H9 (cell line): ENCODE data around the gene ENPP6. TPM values are rescaled to one million over a fixed set of nuclear protein-coding genes. Genes with fewer than 3 reads are reported as not detected.

Source experiments
- DNase-seq: peaks from one replicate; pipeline ENCODE4 v3.0.0-alpha.2; 2017
- H2AFZ ChIP-seq: one replicate; pipeline ENCODE4 v1.6.1; 2013; ENCODE audit warnings: mild to moderate bottlenecking, low read length, control low read depth, moderate library complexity
- H2AK5ac ChIP-seq: 2 replicates; pipeline ENCODE4 v1.6.1; 2013; ENCODE audit warnings: low read length, control low read depth, mixed read lengths; ENCODE audit not compliant: insufficient read length
- H2BK120ac ChIP-seq: one replicate; pipeline ENCODE4 v1.6.1; 2013; ENCODE audit warnings: low read depth, mild to moderate bottlenecking, low read length, control low read depth, inconsistent platforms; ENCODE audit not compliant: poor library complexity, severe bottlenecking
- H2BK12ac ChIP-seq: 2 replicates; pipeline ENCODE4 v1.6.1; 2013; ENCODE audit warnings: low read length, control low read depth, mixed read lengths, low read depth; ENCODE audit not compliant: insufficient read length
- H2BK15ac ChIP-seq: 2 replicates; pipeline ENCODE4 v1.6.1; 2013; ENCODE audit warnings: low read depth, low read length, control low read depth
- H2BK20ac ChIP-seq: one replicate; pipeline ENCODE4 v1.6.1; 2013; ENCODE audit warnings: low read depth, mild to moderate bottlenecking, low read length, control low read depth, inconsistent platforms; ENCODE audit not compliant: poor library complexity, severe bottlenecking
- H2BK5ac ChIP-seq: 2 replicates; pipeline ENCODE4 v1.6.1; 2013; ENCODE audit warnings: low read length, control low read depth, mixed read lengths; ENCODE audit not compliant: insufficient read length
- H3K14ac ChIP-seq: 2 replicates; pipeline ENCODE4 v1.6.1; 2013; ENCODE audit warnings: low read length, control low read depth; ENCODE audit not compliant: insufficient read depth
- H3K18ac ChIP-seq: 2 replicates; pipeline ENCODE4 v1.6.1; 2013; ENCODE audit warnings: low read depth, mild to moderate bottlenecking, mixed read lengths, low read length, control low read depth; ENCODE audit not compliant: insufficient read length
- H3K23ac ChIP-seq: 2 replicates; pipeline ENCODE4 v1.6.1; 2013; ENCODE audit warnings: low read length, control low read depth, mixed read lengths, low read depth; ENCODE audit not compliant: insufficient read length
- H3K23me2 ChIP-seq: 2 replicates; pipeline ENCODE4 v1.6.1; 2013; ENCODE audit warnings: low read depth, mild to moderate bottlenecking, mixed read lengths, low read length, control low read depth; ENCODE audit not compliant: insufficient read length, poor library complexity, severe bottlenecking
- H3K27ac ChIP-seq: 2 replicates; pipeline ENCODE4 v1.5.1; 2013; ENCODE audit warnings: low read length, control low read depth, mixed read lengths, low read depth; ENCODE audit not compliant: insufficient read length
- H3K27me3 ChIP-seq: 2 replicates; pipeline ENCODE4 v1.6.1; 2013; ENCODE audit warnings: low read length, control low read depth, inconsistent platforms; ENCODE audit not compliant: insufficient read depth
- H3K4ac ChIP-seq: 2 replicates; pipeline ENCODE4 v1.6.1; 2013; ENCODE audit warnings: low read depth, mild to moderate bottlenecking, control low read depth, inconsistent platforms, low read length, moderate library complexity
- H3K4me1 ChIP-seq: 2 replicates; pipeline ENCODE4 v1.6.1; 2013; ENCODE audit warnings: low read length, control low read depth, inconsistent platforms; ENCODE audit not compliant: insufficient read depth
- H3K4me2 ChIP-seq: 2 replicates; pipeline ENCODE4 v1.6.1; 2013; ENCODE audit warnings: low read length, control low read depth, mixed read lengths; ENCODE audit not compliant: insufficient read length, insufficient read depth
- H3K56ac ChIP-seq: 2 replicates; pipeline ENCODE4 v1.6.1; 2013; ENCODE audit warnings: low read depth, mild to moderate bottlenecking, mixed read lengths, low read length, control low read depth; ENCODE audit not compliant: insufficient read length
- H3K79me1 ChIP-seq: 2 replicates; pipeline ENCODE4 v1.6.1; 2013; ENCODE audit warnings: low read depth, mild to moderate bottlenecking, moderate library complexity, low read length, control low read depth, inconsistent platforms; ENCODE audit not compliant: insufficient read depth, poor library complexity, severe bottlenecking
- H3K79me2 ChIP-seq: 2 replicates; pipeline ENCODE4 v1.6.1; 2013; ENCODE audit warnings: low read length, control low read depth, inconsistent platforms; ENCODE audit not compliant: insufficient read depth
- H3K9ac ChIP-seq: 2 replicates; pipeline ENCODE4 v1.6.1; 2013; ENCODE audit warnings: low read length, control low read depth, mixed read lengths; ENCODE audit not compliant: insufficient read length; ENCODE audit errors: extremely low read depth
- H3K9me3 ChIP-seq: one replicate; pipeline ENCODE4 v1.6.1; 2013; ENCODE audit warnings: low read depth, low read length, inconsistent platforms; ENCODE audit not compliant: control insufficient read depth
- H3T11ph ChIP-seq: one replicate; pipeline ENCODE4 v1.6.1; 2013; ENCODE audit warnings: mild to moderate bottlenecking, low read length, control low read depth, inconsistent platforms
- H4K20me1 ChIP-seq: one replicate; pipeline ENCODE4 v1.6.1; 2013; ENCODE audit not compliant: control insufficient read depth, insufficient read length, insufficient read depth
- H4K5ac ChIP-seq: 2 replicates; pipeline ENCODE4 v1.6.1; 2013; ENCODE audit warnings: low read depth, mild to moderate bottlenecking, mixed read lengths, low read length, control low read depth; ENCODE audit not compliant: insufficient read length
- H4K8ac ChIP-seq: replicated peaks from 2 replicates; pipeline ENCODE4 v1.6.1; 2013; ENCODE audit warnings: low read length, control low read depth, mixed read lengths, low read depth; ENCODE audit not compliant: insufficient read length
- H4K91ac ChIP-seq: 2 replicates; pipeline ENCODE4 v1.6.1; 2013; ENCODE audit warnings: low read depth, mild to moderate bottlenecking, moderate library complexity, mixed read lengths, low read length, control low read depth; ENCODE audit not compliant: insufficient read length
- H3K27ac Mint-ChIP-seq, 3 experiments: 2 replicates in 2 of 3; 3 replicates in 1 of 3; pipeline ENCODE4 v1.8.0; 2020 to 2021; ENCODE audit warnings: mixed read lengths in 3 of 3, mild to moderate bottlenecking in 1 of 3, moderate library complexity in 1 of 3
- H3K27me3 Mint-ChIP-seq: 2 replicates; pipeline ENCODE4 v1.8.0; 2021; ENCODE audit warnings: low read depth, mild to moderate bottlenecking, moderate library complexity, mixed read lengths
- H3K36me3 Mint-ChIP-seq, 3 experiments: 2 replicates in 2 of 3; 3 replicates in 1 of 3; pipeline ENCODE4 v1.8.0; 2020 to 2021; ENCODE audit warnings: low read depth in 3 of 3, mixed read lengths in 3 of 3; ENCODE audit not compliant: insufficient read depth in 1 of 3
- H3K4me1 Mint-ChIP-seq, 2 experiments: 2 replicates each; pipeline ENCODE4 v1.8.0; 2020; ENCODE audit warnings: mixed read lengths in 2 of 2
- H3K4me3 Mint-ChIP-seq, 2 experiments: 2 replicates in 1 of 2; 3 replicates in 1 of 2; pipeline ENCODE4 v1.8.0; 2020 to 2021; ENCODE audit warnings: mild to moderate bottlenecking in 2 of 2, mixed read lengths in 2 of 2, moderate library complexity in 1 of 2
- H3K9me3 Mint-ChIP-seq, 2 experiments: 2 replicates in 1 of 2; 3 replicates in 1 of 2; pipeline ENCODE4 v1.8.0; 2020; ENCODE audit warnings: mild to moderate bottlenecking in 2 of 2, mixed read lengths in 2 of 2, moderate library complexity in 1 of 2
- CTCF ChIP-seq: fragments of 200-600 bp; sonication (generic); conservative IDR thresholded peaks from 3 replicates; pipeline ENCODE4 v1.8.0; 2021; ENCODE audit warnings: antibody characterized with exemption, mild to moderate bottlenecking
- WGBS: extraction: QIAGEN DNeasy Blood & Tissue Kit; methylation state at CpG from one replicate; pipeline ENCODE4 v1.1.7; 2013; ENCODE audit warnings: missing lambda C conversion rate, low lambda C conversion rate, mixed read lengths; ENCODE audit not compliant: insufficient read length; ENCODE audit errors: extremely low coverage; 5-methylcytosine and 5-hydroxymethylcytosine counted together
- total RNA-seq: library from RNA; stranded (reverse); gene quantifications from 2 replicates; pipeline ENCODE4 v1.2.1, GENCODE V29; 2021

ENPP6 gene
- total RNA-seq, 1 experiment from 2014 or later: not detected

DNA sequence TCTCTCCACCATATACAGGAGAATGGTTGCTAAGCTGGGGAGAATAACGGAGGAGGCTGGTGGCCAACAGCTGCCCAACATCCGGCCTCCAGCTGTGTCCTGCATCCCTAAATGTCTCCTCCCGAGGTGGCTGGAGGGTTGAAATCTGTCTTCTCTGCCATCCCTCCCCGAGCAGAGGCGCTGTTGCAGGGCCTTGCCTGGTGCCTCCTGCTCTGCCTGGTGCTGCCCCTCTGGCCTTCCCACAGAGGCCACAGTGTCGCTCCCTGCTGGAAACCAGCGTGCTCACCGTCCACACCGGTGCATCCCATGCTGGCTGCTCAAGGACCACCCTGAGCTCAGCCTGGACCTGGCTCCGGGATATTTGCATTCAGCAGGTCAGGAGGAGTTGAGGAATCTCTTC, 115.2 kb downstream of the ENPP6 start:
- Histone ChIP-seq H4K91ac (no peak overlapping the region), H2BK12ac (no peak overlapping the region), H3K27ac (no peak overlapping the region), H3K27me3 (no peaks in the 10 kb centered on the region; the same call in 1 of the 2 replicates), H2BK120ac (no peak overlapping the region), H2BK15ac (no peak overlapping the region), H3K18ac (no peak overlapping the region), H3T11ph (no peak overlapping the region), H3K23ac (no peak overlapping the region), H2AFZ (no peak overlapping the region), H2BK20ac (no peak overlapping the region), H3K9ac (no peak overlapping the region), H3K79me2 (no peaks in the 10 kb centered on the region), H2AK5ac (no peak overlapping the region), H3K4me2 (no peak overlapping the region), H2BK5ac (no peak overlapping the region), H3K56ac (no peak overlapping the region), H3K23me2 (no peaks in the 10 kb centered on the region), H4K20me1 (no peaks in the 10 kb centered on the region), H3K4ac (no peak overlapping the region), H3K4me1 (no peaks in the 10 kb centered on the region), H3K9me3 (no peaks in the 10 kb centered on the region), H3K14ac (no peak overlapping the region), H4K5ac (no peak overlapping the region), H3K79me1 (no peaks in the 10 kb centered on the region), H4K8ac (no peak overlapping the region)
- H3K9me3 Mint-ChIP-seq: peaks cover 0 to 1% of the 10 kb centered on the region in 2 experiments; a peak in 1 of 5 replicates
- peak; percentile 52 for DNase-seq
- H3K27ac Mint-ChIP-seq: no peak overlapping the region
- H3K36me3 Mint-ChIP-seq: 0 out of 7 replicates have a peak, but pooled peaks cover 0 to 4% (median 0%) of the 10 kb centered on the region in 3 experiments
- TF ChIP-seq CTCF: peak; percentile 15; the same call in 1 of the 3 replicates
- H3K27me3 Mint-ChIP-seq: peaks cover 13% of the 10 kb centered on the region
- peaks cover 24 to 25% of the 10 kb centered on the region in 2 experiments for H3K4me1 Mint-ChIP-seq
- no CpG with 5 or more reads among the region's 10 CpGs for WGBS
- no peak overlapping the region for H3K4me3 Mint-ChIP-seq
